ENCODE results near the gene PYM1. TPM values are rescaled to one million over a fixed set of nuclear protein-coding genes. Genes with fewer than 3 reads are reported as not detected.

PYM1 gene
- total RNA-seq, 1 experiment from 2014 or later: 58.9 TPM

- no peak overlapping the region for H3K4me2 ChIP-seq (ENCODE audit: insufficient read depth, insufficient read length, low read length)
- H3K36me3 Mint-ChIP-seq (ENCODE audit: insufficient read depth in 1 of 3, low read depth in 3 of 3): no peaks in the 10 kb centered on the region
- no peak overlapping the region for H4K91ac ChIP-seq (ENCODE audit: insufficient read length, low read depth, low read length)
- H3K27me3 ChIP-seq (ENCODE audit: insufficient read depth, low read length): no peaks in the 10 kb centered on the region
- H3K23me2 ChIP-seq (ENCODE audit: insufficient read length, low read depth, low read length, poor library complexity, severe bottlenecking): no peaks in the 10 kb centered on the region
- H3K79me1 ChIP-seq (ENCODE audit: insufficient read depth, low read depth, low read length, poor library complexity, severe bottlenecking): no peaks in the 10 kb centered on the region
- DNase-seq: no peak
- no peak overlapping the region for H3K9ac ChIP-seq (ENCODE audit: extremely low read depth, insufficient read length, low read length)
- no peak overlapping the region for H2AK5ac ChIP-seq (ENCODE audit: insufficient read length, low read length)
- peaks cover 6% of the 10 kb centered on the region for H3K27me3 Mint-ChIP-seq (ENCODE audit: low read depth)
- H3K18ac ChIP-seq (ENCODE audit: insufficient read length, low read depth, low read length): no peak overlapping the region
- WGBS (ENCODE audit: extremely low coverage, insufficient read length, low lambda C conversion rate): no CpG with 5 or more reads among the region's 1 CpG
- H2BK15ac ChIP-seq (ENCODE audit: low read depth, low read length): no peak overlapping the region
- no peak overlapping the region for H2BK12ac ChIP-seq (ENCODE audit: insufficient read length, low read depth, low read length)
- H4K8ac ChIP-seq (replicated peaks; ENCODE audit: insufficient read length, low read depth, low read length): no peak overlapping the region
- peaks cover 5 to 9% of the 10 kb centered on the region in 2 experiments for H3K4me1 Mint-ChIP-seq
- H3T11ph ChIP-seq (ENCODE audit: low read length): no peak overlapping the region
- H2AFZ ChIP-seq (ENCODE audit: low read length): no peak overlapping the region
- TF ChIP-seq CTCF (conservative IDR thresholded peaks at IDR 0.05): no peak
- no peak overlapping the region for H3K27ac Mint-ChIP-seq
- H3K4me1 ChIP-seq (ENCODE audit: insufficient read depth, low read length): no peaks in the 10 kb centered on the region
- no peak overlapping the region for H4K5ac ChIP-seq (ENCODE audit: insufficient read length, low read depth, low read length)
- no peak overlapping the region for H2BK20ac ChIP-seq (ENCODE audit: low read depth, low read length, poor library complexity, severe bottlenecking)
- no peaks in the 10 kb centered on the region for H3K9me3 ChIP-seq (ENCODE audit: control insufficient read depth, low read depth, low read length)
- H3K27ac ChIP-seq (ENCODE audit: insufficient read length, low read depth, low read length): no peak overlapping the region
- H2BK5ac ChIP-seq (ENCODE audit: insufficient read length, low read length): no peak overlapping the region
- no peak overlapping the region for H3K4ac ChIP-seq (ENCODE audit: low read depth, low read length)
- H2BK120ac ChIP-seq (ENCODE audit: low read depth, low read length, poor library complexity, severe bottlenecking): no peak overlapping the region
- H3K23ac ChIP-seq (ENCODE audit: insufficient read length, low read depth, low read length): no peak overlapping the region
- H3K14ac ChIP-seq (ENCODE audit: insufficient read depth, low read length): no peak overlapping the region
- no peaks in the 10 kb centered on the region for H3K9me3 Mint-ChIP-seq
- H4K20me1 ChIP-seq (ENCODE audit: control insufficient read depth, insufficient read depth, insufficient read length): no peaks in the 10 kb centered on the region
- H3K79me2 ChIP-seq (ENCODE audit: insufficient read depth, low read length): no peaks in the 10 kb centered on the region
- H3K4me3 Mint-ChIP-seq: no peak overlapping the region
- H3K56ac ChIP-seq (ENCODE audit: insufficient read length, low read depth, low read length): no peak overlapping the region
These were observed 75.0 kb downstream of the PYM1 start for GRCh38 chr12:55852740-55853139.

Other genes starting within 250 kb of the PYM1 start
- 114 and 119 TPM in 2 replicates for gene ITGA7, start 220.0 kb downstream of the PYM1 start, total RNA-seq (2021)
- gene BLOC1S1, start 211.8 kb downstream of the PYM1 start, total RNA-seq (2021): 104 and 108 TPM in 2 replicates
- 4.0 and 6.6 TPM in 2 replicates for gene RDH5, start 207.5 kb downstream of the PYM1 start, total RNA-seq (2021)
- 581 and 589 TPM in 2 replicates for gene CD63, start 198.9 kb downstream of the PYM1 start, total RNA-seq (2021)
- gene GDF11, start 184.8 kb downstream of the PYM1 start, total RNA-seq (2021): 31.2 and 31.8 TPM in 2 replicates
- 122 and 127 TPM in 2 replicates for gene SARNP, start 110.2 kb downstream of the PYM1 start, total RNA-seq (2021)
- gene ORMDL2, start 109.9 kb downstream of the PYM1 start, total RNA-seq (2021): 51.3 and 53.1 TPM in 2 replicates
- 33.7 and 37.1 TPM in 2 replicates for gene DNAJC14, start 98.3 kb downstream of the PYM1 start, total RNA-seq (2021)
- gene MMP19, start 85.0 kb downstream of the PYM1 start, total RNA-seq (2021): 1.7 and 2.4 TPM in 2 replicates
- gene DGKA, start 3.3 kb upstream of the PYM1 start, total RNA-seq (2021): 24.1 and 25.9 TPM in 2 replicates
- gene PMEL, start 38.1 kb upstream of the PYM1 start, total RNA-seq (2021): 71.0 and 72.6 TPM in 2 replicates
- gene CDK2, start 38.9 kb upstream of the PYM1 start, total RNA-seq (2021): 53.1 and 60.8 TPM in 2 replicates
- gene RAB5B, start 46.2 kb upstream of the PYM1 start, total RNA-seq (2021): 48.4 and 50.6 TPM in 2 replicates
- gene SUOX, start 69.4 kb upstream of the PYM1 start, total RNA-seq (2021): 21.0 and 21.5 TPM in 2 replicates
- gene IKZF4, start 93.1 kb upstream of the PYM1 start, total RNA-seq (2021): 13.0 and 13.9 TPM in 2 replicates
- gene RPS26, start 114.0 kb upstream of the PYM1 start, total RNA-seq (2021): 51.9 and 53.5 TPM in 2 replicates
- 51.2 and 56.5 TPM in 2 replicates for gene ERBB3, start 152.3 kb upstream of the PYM1 start, total RNA-seq (2021)
- 248 TPM in 2 replicates for gene PA2G4, start 176.7 kb upstream of the PYM1 start, total RNA-seq (2021)
- 4,637 and 4,685 TPM in 2 replicates for gene RPL41, start 188.7 kb upstream of the PYM1 start, total RNA-seq (2021)
- 8.9 and 9.4 TPM in 2 replicates for gene ZC3H10, start 190.4 kb upstream of the PYM1 start, total RNA-seq (2021)
- gene ESYT1, start 200.4 kb upstream of the PYM1 start, total RNA-seq (2021): 111 and 112 TPM in 2 replicates
- 165 and 168 TPM in 2 replicates for gene MYL6B, start 224.7 kb upstream of the PYM1 start, total RNA-seq (2021)
- gene MYL6, start 230.5 kb upstream of the PYM1 start, total RNA-seq (2021): 1,181 and 1,197 TPM in 2 replicates